D721Med (cell line): ENCODE measurements around the gene CLEC2L.

Experiments used
- DNase-seq: peaks from one replicate; pipeline ENCODE4 v3.0.0; 2011; ENCODE audit warnings: low spot score; ENCODE audit not compliant: insufficient read length
- FAIRE-seq: peaks from 2 replicates; lab custom pipeline; 2011; peaks lifted over from hg19 to GRCh38; lab: Jason Lieb, UNC
- CTCF ChIP-seq: IDR thresholded peaks from 2 replicates; pipeline ENCODE4 v1.5.1; 2012; ENCODE audit warnings: mild to moderate bottlenecking, control low read depth; ENCODE audit not compliant: insufficient read depth; ENCODE audit errors: missing control alignments

Gene CLEC2L

DNA sequence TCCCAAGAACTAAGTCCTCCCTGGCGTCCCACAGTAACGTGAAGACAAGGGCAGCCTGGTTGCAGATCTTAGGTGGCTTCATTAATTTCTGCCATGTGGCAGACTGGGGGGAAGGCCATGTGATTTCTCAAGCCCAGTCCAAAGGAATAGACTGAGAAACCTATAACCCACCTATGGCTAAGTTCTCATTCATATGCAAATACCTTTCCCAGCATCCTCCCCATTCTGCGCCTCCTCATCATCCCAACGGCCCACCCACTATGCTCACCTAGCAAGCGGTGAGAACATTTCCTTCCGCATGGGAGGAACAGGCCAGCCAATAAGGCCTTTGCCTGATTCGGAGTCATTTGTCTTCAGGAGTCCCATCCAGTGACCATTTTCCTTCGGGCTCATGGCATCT lies 8.2 kb upstream of the CLEC2L start:
- FAIRE-seq (no peak), DNase-seq (no peak)
- no peak for TF ChIP-seq CTCF

DNA sequence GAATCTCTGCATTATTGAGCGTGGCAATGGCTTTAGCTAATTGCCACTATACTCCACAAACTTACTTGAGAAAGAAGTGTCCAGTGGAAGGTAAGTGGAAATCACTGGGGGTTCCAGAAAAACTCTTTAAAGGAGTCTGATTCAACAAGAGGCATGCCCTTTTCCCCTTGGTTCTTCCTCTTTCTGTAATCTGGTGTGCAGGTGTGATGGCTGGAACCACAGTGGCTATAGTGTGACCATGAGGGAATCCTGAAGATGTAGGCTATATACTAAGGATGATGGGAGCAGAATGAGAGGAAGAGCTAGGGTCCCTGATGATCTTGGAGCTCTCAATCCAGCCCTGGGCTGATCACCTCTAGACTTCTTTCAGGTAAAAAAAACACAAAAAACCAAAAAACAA lies 2.0 kb upstream of the CLEC2L start:
- FAIRE-seq (no peak), DNase-seq (no peak)
- TF ChIP-seq CTCF: no peak

DNA sequence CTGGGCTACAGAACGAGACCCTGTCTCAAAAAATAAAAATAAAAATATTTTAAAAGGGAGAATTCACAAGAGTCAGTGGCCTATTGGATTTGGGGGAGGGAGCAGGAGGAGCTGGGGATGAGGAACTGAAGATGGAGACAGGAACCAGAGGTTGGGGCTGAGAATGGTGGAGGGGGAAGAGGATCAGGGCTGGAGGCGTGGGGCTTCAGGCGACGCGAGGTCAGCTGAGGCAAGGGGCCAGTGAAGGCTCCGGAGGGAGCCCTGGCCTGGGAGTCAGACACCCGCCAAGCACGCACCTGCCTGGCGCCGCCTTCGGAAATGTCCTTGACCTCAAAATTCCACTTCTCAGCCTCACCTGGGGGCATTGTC lies 671 bp upstream of the CLEC2L start:
- TF ChIP-seq CTCF: no peak
- no peak for DNase-seq
- FAIRE-seq: no peak

DNA sequence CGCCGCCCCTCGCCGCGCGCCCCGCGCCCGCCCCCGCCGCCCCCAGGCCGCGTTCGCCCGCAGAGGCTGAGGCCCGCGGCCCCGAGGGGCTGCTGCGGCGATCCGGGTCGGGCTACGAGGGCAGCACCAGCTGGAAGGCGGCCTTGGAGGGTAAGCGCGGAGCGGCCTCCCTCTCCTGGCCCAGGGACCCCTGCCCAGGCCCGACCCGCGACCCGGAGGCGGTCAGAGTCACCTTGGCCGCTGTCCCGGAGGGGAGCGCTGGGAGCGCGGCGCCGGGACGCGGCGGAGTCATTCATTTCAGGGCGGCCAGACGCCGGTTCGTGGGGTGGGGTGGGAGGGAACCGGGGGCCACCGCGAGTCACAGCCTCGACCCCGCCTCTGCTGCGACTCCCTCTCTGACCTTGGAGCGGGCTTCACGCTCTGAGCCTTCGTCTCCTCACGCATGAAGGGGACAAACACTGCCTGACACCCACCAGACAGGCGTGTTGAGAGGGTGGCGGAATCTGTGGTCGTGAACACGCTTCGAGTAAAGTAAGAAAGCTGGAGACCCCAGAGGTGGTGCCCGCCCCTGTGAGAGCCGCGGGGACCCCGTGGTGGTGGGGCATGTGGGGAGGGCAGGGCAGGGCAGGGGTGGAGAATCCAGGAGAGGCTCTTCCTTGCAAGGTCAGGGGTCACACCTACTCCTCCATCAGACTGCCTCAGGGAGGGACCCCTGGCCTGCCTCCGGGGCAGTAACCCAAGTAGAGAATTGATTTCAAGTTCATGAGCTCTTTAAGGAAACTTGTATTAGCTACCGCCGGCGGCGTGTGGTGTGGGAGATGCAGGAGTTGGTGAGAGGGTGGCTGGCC lies 707 bp downstream of the CLEC2L start:
- no peak for FAIRE-seq
- no peak for TF ChIP-seq CTCF
- DNase-seq: no peak

DNA sequence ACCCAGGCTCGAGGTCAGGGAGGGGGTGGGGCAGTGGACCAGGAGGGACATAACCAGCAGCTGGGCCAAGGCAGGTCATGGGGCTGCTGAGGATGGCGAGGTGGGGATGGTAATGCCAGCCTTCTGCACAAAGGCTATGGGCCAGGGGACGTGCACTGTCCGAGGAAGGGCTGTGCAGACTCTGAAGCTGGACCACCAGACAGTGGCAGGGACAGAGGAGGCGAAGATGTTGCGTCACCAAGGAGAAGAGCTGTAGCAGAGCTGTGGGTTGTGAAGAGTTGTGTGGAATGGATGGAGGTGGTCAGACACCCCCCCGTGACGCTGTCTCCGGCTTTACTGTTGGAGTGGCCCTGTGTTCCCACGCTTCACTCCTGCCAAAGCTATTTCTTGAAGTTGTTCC lies 1.8 kb downstream of the CLEC2L start:
- DNase-seq: no peak
- FAIRE-seq: no peak
- TF ChIP-seq CTCF: no peak

DNA sequence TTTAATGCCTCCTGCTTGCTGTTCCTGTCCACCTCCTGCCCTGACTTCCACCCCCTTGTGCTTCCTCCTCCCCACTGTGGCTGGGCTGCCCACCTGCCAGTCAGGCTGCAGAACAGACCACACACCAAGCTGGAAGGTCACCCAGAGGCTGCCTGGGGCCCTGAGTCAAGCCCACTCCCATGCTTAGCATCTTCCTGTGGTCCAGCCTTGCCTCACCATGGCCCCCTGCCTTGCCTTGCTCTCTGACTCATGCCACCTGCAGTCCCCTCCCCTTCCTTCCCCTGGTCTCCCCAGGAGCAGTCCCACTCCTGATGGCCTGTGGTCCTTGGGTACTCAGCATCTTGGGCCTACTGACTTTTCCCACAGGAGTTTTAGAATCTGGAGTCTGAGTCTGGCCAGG lies 2.3 kb downstream of the CLEC2L start:
- TF ChIP-seq CTCF: no peak
- FAIRE-seq: no peak

More for the DNA sequence above, 2.3 kb downstream of the CLEC2L start:
- no peak for DNase-seq
